Activated T-helper 1 cell treated with anti-CD3 and anti-CD28 coated beads, Interleukin-12 subunit alpha, Interleukin-12 subunit beta, Interleukin-2, Interleukin-4 antibody, amounts not matched to agents 30 ng/mL and 10 ng/mL and 1 ng/mL, durations not matched to agents 14 hours and 24 hours and 36 hours (primary cell): Measurements from ENCODE around the gene CGB1. TPM values are rescaled to one million over a fixed set of nuclear protein-coding genes. Genes with fewer than 3 reads are reported as not detected.
"Not testable (repeated sequence)": the region's sequence is repeated elsewhere in the genome, so short reads cannot be mapped to it uniquely, and the experiment has no call there.

Experiments
- DNase-seq: peaks from one replicate; pipeline ENCODE4 v3.0.0; 2021; ENCODE audit warnings: low spot score
- H3K27ac Mint-ChIP-seq: one replicate; pipeline ENCODE4 v1.8.0; 2021; ENCODE audit warnings: mild to moderate bottlenecking, mixed read lengths
- H3K27me3 Mint-ChIP-seq: one replicate; pipeline ENCODE4 v1.8.0; 2022; ENCODE audit warnings: mild to moderate bottlenecking, moderate library complexity, mixed read lengths; ENCODE audit not compliant: insufficient read depth
- H3K36me3 Mint-ChIP-seq: one replicate; pipeline ENCODE4 v1.8.0; 2021; ENCODE audit warnings: low read depth, mixed read lengths
- H3K4me1 Mint-ChIP-seq: one replicate; pipeline ENCODE4 v1.8.0; 2021; ENCODE audit warnings: low read depth, mixed read lengths
- H3K4me3 Mint-ChIP-seq: one replicate; pipeline ENCODE4 v1.8.0; 2021; ENCODE audit warnings: mild to moderate bottlenecking, moderate library complexity, mixed read lengths
- H3K9me3 Mint-ChIP-seq: one replicate; pipeline ENCODE4 v1.8.0; 2021; ENCODE audit warnings: mixed read lengths
- intact Hi-C: fragments of 100-400 bp; cut with micrococcal nuclease; formaldehyde crosslinking; loops from one replicate; pipeline ENCODE4 v1.15.1; 2024
- total RNA-seq: library from RNA; stranded (reverse); gene quantifications from 2 replicates; pipeline ENCODE4 v1.2.3, GENCODE V29; 2022

CGB1 gene
- total RNA-seq, 1 donor from 2014 or later: not detected

DNA sequence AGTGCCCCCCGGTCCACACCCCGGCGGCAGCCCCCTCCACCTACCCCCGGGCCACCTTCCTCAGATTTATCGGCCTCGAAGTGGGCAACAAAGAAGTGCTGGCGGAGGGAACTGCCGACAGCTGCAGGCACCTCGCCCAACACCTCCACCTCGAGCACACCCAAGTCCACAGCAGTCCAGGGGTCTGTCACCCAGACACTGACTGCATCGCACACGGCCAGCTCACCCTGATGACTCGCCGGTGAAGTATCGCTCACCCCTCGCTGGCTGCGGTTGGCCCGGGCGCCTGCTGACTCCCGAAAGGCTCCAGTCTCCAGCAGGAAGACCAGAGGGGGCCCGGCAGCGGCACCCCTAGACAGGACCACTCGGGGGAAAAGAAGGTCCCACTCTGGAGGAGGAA is 11.1 kb downstream of the CGB1 start:
- DNase-seq, H3K36me3 Mint-ChIP-seq, H3K27me3 Mint-ChIP-seq, H3K4me3 Mint-ChIP-seq, intact Hi-C loops, H3K9me3 Mint-ChIP-seq, H3K27ac Mint-ChIP-seq: not testable (repeated sequence)
- H3K4me1 Mint-ChIP-seq: peaks cover 10% of the 10 kb centered on the region

DNA sequence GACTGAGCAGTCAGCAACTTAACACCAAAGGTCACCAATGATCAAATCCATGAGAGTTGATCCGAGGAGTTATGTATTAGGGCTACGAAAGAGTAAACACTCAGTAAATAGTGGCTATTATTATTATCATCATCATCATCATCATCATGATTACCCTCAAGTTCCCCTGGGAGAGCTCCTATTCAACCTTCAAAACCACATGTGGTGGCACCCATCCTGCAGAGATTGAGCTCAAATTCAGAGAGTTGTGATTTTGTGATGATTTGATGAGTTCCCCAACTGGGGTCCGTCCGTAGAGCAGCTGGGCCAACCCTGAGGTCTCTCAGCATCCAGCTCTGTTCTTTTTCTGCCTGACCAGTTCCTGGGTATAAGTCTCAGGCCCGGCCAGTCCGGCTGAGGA is 11.6 kb downstream of the CGB1 start:
- peaks cover 13% of the 10 kb centered on the region for H3K27me3 Mint-ChIP-seq
- intact Hi-C loops, H3K36me3 Mint-ChIP-seq, H3K9me3 Mint-ChIP-seq, DNase-seq, H3K4me3 Mint-ChIP-seq, H3K27ac Mint-ChIP-seq: not testable (repeated sequence)
- H3K4me1 Mint-ChIP-seq: peaks cover 10% of the 10 kb centered on the region

DNA sequence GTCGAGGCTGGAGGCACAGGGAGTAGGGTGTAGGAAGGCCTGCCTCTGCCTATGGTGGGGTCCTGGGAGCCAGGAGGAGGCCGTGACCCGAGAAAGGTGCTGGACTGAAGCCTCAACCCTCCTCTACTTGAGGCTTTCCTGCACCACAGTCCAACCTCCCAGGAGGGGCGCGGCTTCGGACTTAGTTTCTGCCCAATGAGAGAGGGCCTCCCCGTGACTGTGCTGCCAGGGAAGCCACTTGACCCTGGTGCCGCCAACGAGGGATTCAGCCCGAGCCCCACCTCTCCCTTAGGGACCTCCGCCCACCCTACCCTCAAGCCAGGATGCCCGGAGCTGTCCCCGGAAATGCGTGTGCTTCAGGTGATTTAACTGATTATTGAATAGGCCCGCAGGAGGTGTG is 12.5 kb downstream of the CGB1 start, which contains the start of gene CGB3:
Gene CGB3 (minus strand): TSS at position 101 of the 400 bp plus-strand sequence. CDS start 362 bp downstream, outside the sequence.
- Mint-ChIP-seq H3K27me3 (peaks cover 16% of the 10 kb centered on the region), H3K4me1 (peaks cover 13% of the 10 kb centered on the region)
- H3K36me3 Mint-ChIP-seq, intact Hi-C loops, H3K9me3 Mint-ChIP-seq, DNase-seq, H3K4me3 Mint-ChIP-seq, H3K27ac Mint-ChIP-seq: not testable (repeated sequence)

DNA sequence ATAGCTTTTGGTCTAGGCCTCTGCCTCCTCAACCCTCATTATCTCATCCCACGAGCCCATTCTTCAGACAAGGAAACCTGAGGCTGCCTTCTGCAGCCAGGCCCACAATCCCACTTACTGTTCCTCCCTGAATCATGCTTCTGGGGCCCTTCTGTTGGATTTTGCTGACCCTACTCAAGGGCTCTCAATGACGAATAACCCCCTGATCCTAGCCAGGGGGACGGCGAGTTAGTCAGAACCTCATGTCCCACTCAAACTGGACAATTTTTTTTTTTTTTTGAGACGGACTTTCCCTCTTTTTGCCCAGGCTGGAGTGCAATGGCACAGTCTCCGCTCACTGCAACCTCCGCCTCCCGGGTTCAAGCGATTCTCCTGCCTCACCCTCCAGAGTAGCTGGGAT is 14.6 kb downstream of the CGB1 start:
- peaks cover 20% of the 10 kb centered on the region for H3K4me1 Mint-ChIP-seq
- no peak for DNase-seq
- peaks cover 3% of the 10 kb centered on the region for H3K36me3 Mint-ChIP-seq
- H3K4me3 Mint-ChIP-seq: no peak overlapping the region
- peaks cover 20% of the 10 kb centered on the region for H3K27me3 Mint-ChIP-seq
- H3K27ac Mint-ChIP-seq: no peak overlapping the region
- H3K9me3 Mint-ChIP-seq: no peaks in the 10 kb centered on the region
- intact Hi-C loops: no loop called here

DNA sequence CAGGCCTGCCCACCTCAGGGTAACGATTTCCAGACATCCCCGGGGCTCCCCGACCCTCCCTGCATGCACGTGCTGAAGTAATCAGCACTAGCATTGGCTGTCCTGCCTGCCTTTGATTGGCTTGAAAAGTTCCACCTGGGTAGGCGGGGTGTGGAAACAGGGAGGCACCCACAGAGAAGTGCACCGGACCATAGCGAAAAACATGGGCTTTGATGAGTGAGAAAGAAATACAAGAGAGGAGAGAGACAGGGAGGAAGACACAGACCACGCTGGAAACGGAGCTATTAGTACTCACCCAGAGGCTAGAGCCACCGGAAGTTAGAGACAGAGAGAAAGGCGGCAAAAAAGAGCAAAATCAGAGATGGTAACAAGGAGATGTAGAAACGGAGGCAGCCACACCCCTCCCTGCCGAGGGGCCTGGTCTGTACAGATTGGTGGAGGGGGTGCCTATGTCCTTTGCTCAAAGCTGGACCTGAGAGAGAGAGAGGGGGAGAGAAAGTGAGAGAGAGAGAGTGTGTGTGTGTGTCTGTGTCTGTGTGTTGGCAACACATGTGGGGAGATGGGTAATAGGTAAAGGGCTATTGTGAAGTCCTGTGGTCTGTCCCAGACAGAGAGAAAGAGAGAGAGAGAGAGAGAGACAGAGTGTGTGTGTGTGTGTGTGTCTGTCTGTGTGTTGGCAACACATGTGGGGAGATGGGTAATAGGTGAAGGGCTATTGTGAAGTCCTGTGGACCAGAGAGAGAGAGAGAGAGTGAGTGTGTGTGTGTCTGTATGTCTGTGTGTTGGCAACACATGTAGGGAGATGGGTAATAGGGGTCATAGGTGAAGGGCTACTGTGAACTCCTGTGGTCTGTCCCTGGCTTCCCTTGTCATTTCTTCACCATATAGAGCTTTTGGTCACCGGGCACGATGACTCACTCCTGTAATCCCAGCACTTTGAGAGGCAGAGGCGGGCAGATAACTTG is 15.5 kb downstream of the CGB1 start:
- DNase-seq: no peak
- H3K36me3 Mint-ChIP-seq: peaks cover 3% of the 10 kb centered on the region
- H3K9me3 Mint-ChIP-seq: no peaks in the 10 kb centered on the region
- intact Hi-C loops: no loop called here
- no peak overlapping the region for H3K4me3 Mint-ChIP-seq
- peaks cover 20% of the 10 kb centered on the region for H3K4me1 Mint-ChIP-seq
- H3K27me3 Mint-ChIP-seq: peaks cover 20% of the 10 kb centered on the region
- peak overlapping the region; percentile 3 for H3K27ac Mint-ChIP-seq

DNA sequence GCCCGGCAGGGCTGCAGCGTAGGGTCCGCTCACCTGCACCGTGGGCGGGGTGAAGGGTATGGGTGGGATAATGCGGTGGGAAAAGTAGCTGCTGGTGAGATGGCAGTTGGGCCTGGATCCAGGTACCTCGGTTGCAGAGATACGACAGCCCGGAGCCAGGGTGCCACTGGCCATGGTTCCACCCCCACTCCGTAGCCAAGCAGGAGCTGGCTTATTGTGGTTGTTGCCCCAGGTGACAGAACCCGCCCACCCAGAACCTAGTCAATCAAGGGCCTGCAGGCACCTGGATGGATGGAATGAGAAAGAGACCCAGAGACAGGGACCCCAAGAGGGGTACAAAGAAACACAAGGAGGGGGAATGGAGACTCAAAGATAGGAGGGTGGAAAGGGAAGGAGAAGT is 16.4 kb downstream of the CGB1 start:
- H3K27me3 Mint-ChIP-seq: peaks cover 20% of the 10 kb centered on the region
- H3K27ac Mint-ChIP-seq: no peak overlapping the region
- H3K4me3 Mint-ChIP-seq: no peak overlapping the region
- intact Hi-C loops: no loop called here
- no peak for DNase-seq
- peaks cover 9% of the 10 kb centered on the region for H3K36me3 Mint-ChIP-seq
- H3K4me1 Mint-ChIP-seq: peaks cover 20% of the 10 kb centered on the region
- no peaks in the 10 kb centered on the region for H3K9me3 Mint-ChIP-seq

DNA sequence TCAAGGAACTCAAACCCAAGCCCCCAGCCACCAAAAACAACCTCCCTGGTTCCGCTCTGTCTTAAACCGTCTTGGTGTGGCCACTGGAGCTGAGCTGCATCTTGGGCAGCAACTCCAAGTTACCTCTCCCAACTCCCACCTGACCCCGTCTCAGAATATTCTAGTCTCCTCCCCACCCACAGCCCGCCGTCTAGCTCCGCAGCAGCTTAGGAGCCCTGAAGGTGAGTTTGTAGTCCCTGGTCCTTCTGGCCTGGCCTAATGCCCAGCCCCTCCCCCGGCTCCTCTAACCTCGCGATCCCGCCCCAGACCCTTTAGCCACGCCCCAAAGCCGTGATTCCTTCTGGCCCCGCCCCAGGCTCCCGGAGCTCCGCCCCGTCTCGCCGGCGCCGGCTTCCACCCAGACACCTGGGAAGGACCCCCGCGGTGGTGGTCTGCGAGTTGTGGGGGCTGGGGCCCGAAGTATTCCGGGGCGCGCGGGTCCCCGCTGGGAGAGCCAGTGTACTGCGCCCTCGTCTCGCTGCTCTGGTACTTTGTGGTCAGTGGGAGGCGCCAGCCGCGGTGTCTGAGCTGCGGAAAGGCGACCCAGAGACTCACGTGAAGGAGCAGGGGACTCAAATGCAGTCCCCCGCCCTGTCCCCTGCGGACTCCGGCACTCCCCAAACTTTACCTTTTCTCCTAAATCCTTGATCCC is 17.3 kb downstream of the CGB1 start:
- H3K4me3 Mint-ChIP-seq: peak overlapping the region; percentile 84
- intact Hi-C loops: loop anchor here (1.0 to 2.0 kb wide), 2 partner anchors 26 to 37 kb away; partner anchors contain the start of genes CGB7, GYS1 and RUVBL2
- peaks cover 9% of the 10 kb centered on the region for H3K36me3 Mint-ChIP-seq
- H3K4me1 Mint-ChIP-seq: peaks cover 20% of the 10 kb centered on the region
- H3K27ac Mint-ChIP-seq: peak overlapping the region; percentile 44
- DNase-seq: peak; percentile 48
- H3K9me3 Mint-ChIP-seq: no peaks in the 10 kb centered on the region
- peaks cover 20% of the 10 kb centered on the region for H3K27me3 Mint-ChIP-seq

DNA sequence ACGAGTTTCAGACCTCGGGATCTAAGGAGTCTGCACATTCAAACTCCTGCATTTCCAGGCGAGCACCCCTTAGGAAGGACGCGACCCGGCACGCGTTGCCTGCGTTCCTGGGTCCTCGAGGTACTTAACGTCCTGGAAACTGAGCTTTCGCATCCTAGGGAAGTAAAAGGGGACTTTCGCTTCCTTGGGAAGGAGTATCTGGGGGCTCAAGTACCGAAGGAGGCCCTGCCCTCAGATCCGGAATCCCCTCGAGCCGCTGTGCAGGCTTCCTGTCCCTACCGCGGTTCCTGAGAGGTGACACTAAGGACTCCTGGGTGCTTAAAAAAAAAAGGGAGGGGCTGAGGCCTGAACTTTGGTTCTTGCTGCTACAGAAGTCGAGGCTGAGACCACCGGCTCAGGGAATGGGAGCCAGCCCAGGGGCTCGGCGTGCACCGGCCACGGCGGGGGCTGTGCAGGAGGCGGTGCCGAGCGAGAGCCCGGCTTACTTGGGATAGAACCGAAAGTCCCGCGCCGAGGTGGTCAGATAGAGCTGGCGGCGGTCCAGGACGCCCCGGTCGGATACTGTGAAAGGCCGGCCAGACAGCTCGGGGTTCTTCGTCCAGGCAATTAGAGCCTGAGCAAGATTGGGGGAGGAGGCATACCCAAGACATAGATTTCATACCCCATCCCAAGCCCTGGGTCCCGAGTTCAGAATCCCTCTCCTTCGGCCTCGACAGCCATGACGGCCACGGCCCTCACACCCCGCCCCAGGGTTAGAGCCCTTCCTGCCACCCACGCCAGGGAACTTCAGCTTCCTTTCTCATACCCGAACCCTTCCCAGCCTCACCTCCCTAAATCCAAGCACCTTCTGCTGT is 18.1 kb downstream of the CGB1 start:
- not testable (repeated sequence) for DNase-seq, H3K9me3 Mint-ChIP-seq
- intact Hi-C loops: loop anchor here (1.0 to 2.0 kb wide), 2 partner anchors 25 to 38 kb away; partner anchors contain the start of genes CGB7, GYS1 and RUVBL2
- H3K27ac Mint-ChIP-seq: peak overlapping the region; percentile 44
- H3K36me3 Mint-ChIP-seq: peaks cover 14% of the 10 kb centered on the region
- peaks cover 20% of the 10 kb centered on the region for H3K4me1 Mint-ChIP-seq
- peak overlapping the region; percentile 84 for H3K4me3 Mint-ChIP-seq
- H3K27me3 Mint-ChIP-seq: peaks cover 20% of the 10 kb centered on the region

DNA sequence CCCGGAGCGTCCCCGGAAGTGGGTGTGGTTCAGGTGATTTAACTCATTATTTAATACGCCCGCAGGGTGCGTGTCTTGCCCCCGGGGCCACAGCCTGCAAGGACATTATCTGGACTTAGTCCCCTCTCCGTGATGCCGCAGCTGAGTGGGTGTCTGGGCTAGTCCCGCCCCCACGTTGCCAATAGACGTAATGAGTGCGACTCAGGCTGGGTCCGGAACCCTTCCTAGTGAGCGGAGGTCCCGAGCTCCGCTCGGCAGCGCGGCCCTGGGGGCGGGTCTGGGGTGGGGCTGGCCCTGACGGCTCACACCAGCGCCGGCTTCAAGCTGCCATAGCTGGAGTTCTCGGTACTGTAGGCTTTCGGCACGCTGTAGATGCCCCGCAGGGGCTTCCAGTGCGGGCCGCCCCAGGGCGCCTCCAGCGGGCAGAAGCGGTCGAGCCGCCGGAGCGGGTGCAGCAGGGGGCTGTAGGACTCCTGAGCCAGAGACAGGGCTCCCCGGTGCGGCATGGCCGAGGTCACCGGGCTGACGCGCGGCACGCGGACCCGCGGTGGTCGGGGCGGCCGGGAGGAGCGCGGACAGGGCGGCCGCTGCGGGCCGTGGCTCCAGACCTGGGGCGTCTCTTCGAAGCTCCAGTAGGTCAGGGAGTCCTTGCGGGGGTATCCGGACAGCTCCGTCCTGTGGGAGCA is 18.9 kb downstream of the CGB1 start:
- peak; percentile 49 for DNase-seq
- H3K4me1 Mint-ChIP-seq: peaks cover 20% of the 10 kb centered on the region
- H3K27me3 Mint-ChIP-seq: peaks cover 20% of the 10 kb centered on the region
- intact Hi-C loops: loop anchor here (2.0 kb wide), 1 partner anchor 39 kb away; the partner anchor contains the start of gene CGB7
- H3K9me3 Mint-ChIP-seq: no peaks in the 10 kb centered on the region
- peaks cover 14% of the 10 kb centered on the region for H3K36me3 Mint-ChIP-seq
- peak overlapping the region; percentile 84 for H3K4me3 Mint-ChIP-seq
- no peak overlapping the region for H3K27ac Mint-ChIP-seq

DNA sequence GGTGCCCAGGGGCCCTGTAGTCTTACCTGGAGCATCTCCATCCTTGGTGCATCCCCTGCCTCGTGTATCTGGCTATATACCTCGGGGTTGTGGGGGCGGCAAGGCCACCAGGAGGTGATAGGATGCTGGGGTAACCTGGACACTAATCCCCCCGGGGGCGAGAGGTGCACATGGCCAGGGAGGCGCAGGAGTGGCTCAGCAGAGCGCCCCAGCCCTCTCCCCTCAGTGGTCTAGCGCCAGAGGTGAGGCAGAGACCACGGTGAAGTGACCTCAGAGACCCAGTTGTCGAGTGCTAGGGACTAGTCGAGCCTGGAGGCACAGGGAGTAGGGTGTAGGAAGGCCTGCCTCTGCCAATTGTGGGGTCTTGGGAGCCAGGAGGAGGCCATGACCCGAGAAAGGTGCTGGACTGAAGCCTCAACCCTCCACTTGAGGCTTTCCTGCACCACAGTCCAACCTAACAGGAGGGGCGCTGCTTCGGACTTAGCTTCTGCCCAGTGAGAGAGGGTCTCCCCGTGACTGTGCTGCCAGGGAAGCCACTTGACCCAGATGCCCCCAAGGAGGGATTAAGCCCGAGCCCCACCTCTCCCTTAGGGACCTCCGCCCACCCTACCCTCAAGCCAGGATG is 19.5 kb downstream of the CGB1 start, which contains the start of gene LHB:
Gene LHB (minus strand): TSS at position 51 of the 625 bp plus-strand sequence. CDS start 10 bp downstream, at position 41.
- peak within 1 kb of the TSS; percentile 19 for H3K4me3 Mint-ChIP-seq
- H3K36me3 Mint-ChIP-seq: peaks cover 14% of the 10 kb centered on the region
- H3K9me3 Mint-ChIP-seq: no peaks in the 10 kb centered on the region
- peaks cover 20% of the 10 kb centered on the region for H3K4me1 Mint-ChIP-seq
- intact Hi-C loops: no loop called here
- no peak within 1 kb of the TSS for H3K27ac Mint-ChIP-seq
- H3K27me3 Mint-ChIP-seq: peaks cover 20% of the 10 kb centered on the region
- DNase-seq: no peak

DNA sequence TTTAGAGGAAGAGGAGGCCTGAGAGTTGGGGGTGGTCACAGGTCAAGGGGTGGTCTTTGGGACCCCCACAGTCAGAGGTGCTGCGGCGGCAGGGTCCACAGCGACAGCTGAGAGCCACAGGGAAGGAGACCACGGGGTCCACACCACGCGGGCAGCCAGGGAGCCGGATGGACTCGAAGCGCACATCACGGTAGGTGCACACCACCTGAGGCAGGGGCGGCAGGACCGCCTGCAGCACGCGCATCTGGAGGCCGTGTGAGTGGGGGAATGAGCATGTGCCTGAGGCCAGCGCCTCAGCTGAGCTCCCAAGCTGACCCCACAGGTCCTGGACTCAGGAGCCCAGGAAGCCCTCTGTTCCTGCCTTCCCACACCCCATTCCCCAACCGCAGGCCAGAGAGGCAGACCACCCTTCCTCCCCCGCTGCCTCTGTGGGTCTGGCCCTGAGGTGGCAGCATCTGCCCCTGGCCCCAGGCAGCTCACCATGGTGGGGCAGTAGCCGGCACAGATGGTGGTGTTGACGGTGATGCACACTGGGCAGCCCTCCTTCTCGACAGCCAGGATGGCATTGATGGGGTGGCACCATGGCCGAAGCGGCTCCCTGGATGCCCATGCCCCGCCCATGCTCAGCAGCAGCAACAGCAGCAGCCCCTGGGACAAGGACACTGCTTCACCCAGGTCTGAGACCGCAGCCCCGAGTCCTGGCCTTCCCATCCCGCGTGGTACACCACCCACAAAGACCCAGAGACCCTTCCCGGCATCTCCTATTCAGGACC is 20.4 kb downstream of the CGB1 start:
- Mint-ChIP-seq H3K9me3 (no peaks in the 10 kb centered on the region), H3K27ac (no peak overlapping the region), H3K4me1 (peaks cover 16% of the 10 kb centered on the region), H3K27me3 (peaks cover 17% of the 10 kb centered on the region), H3K36me3 (peaks cover 16% of the 10 kb centered on the region), H3K4me3 (no peak overlapping the region)
- intact Hi-C loops: no loop called here
- DNase-seq: no peak
